Activated CD4-positive, alpha-beta T cell treated with anti-CD3 and anti-CD28 coated beads, Interleukin-2, Interleukin-4, amounts not matched to agents 100 ng/mL and 50 ng/mL, durations not matched to agents 16 hours and 8 hours (primary cell): Measurements from ENCODE around the gene LETMD1.
"Not testable (repeated sequence)": the region's sequence is repeated elsewhere in the genome, so short reads cannot be mapped to it uniquely, and the experiment has no call there.

ENCODE experiments used
- DNase-seq: peaks from one replicate; pipeline ENCODE4 v3.0.0-alpha.2; 2020; ENCODE audit warnings: low spot score

Gene LETMD1

GRCh38 chr12:51047655-51048540 lies at the start of gene LETMD1:
LETMD1 (plus strand) TSS chr12:51048327; CDS start chr12:51048357, 30 bp downstream.
- DNase-seq = peak; percentile 97

- no peak for DNase-seq
These were observed 49.0 kb upstream of the LETMD1 start for GRCh38 chr12:50999093-50999492.

GRCh38 chr12:51000245-51000644 lies 47.9 kb upstream of the LETMD1 start:
- DNase-seq = no peak

GRCh38 chr12:51001799-51002198 lies 46.3 kb upstream of the LETMD1 start:
- DNase-seq = no peak

- no peak for DNase-seq
These were observed 43.6 kb upstream of the LETMD1 start for GRCh38 chr12:51004504-51004903.

- no peak for DNase-seq
These were observed 43.1 kb upstream of the LETMD1 start for GRCh38 chr12:51005030-51005429.

GRCh38 chr12:51005671-51006070 lies 42.5 kb upstream of the LETMD1 start:
- DNase-seq = no peak

- DNase-seq = no peak
These were observed 39.6 kb upstream of the LETMD1 start for GRCh38 chr12:51008329-51009055.

GRCh38 chr12:51009056-51009440 lies 39.1 kb upstream of the LETMD1 start:
- peak; percentile 50 for DNase-seq

GRCh38 chr12:51011955-51012354 lies 36.2 kb upstream of the LETMD1 start:
- no peak for DNase-seq

- no peak for DNase-seq
These were observed 35.4 kb upstream of the LETMD1 start for GRCh38 chr12:51012570-51013236.

- no peak for DNase-seq
These were observed 34.7 kb upstream of the LETMD1 start for GRCh38 chr12:51013441-51013840.

- not testable (repeated sequence) for DNase-seq
These were observed 33.7 kb upstream of the LETMD1 start for GRCh38 chr12:51014467-51014866.

- no peak for DNase-seq
These were observed 30.7 kb upstream of the LETMD1 start for GRCh38 chr12:51017452-51017851.

- no peak for DNase-seq
These were observed 29.2 kb upstream of the LETMD1 start for GRCh38 chr12:51018956-51019355.

GRCh38 chr12:51019927-51020326 lies 28.2 kb upstream of the LETMD1 start:
- DNase-seq = no peak

GRCh38 chr12:51020448-51021182 lies 27.5 kb upstream of the LETMD1 start:
- no peak for DNase-seq

GRCh38 chr12:51021694-51022093 lies 26.4 kb upstream of the LETMD1 start:
- no peak for DNase-seq

- DNase-seq = no peak
These were observed 24.3 kb upstream of the LETMD1 start for GRCh38 chr12:51023625-51024382.

- no peak for DNase-seq
These were observed 22.7 kb upstream of the LETMD1 start for GRCh38 chr12:51025338-51025835.
